ENCODE measurements around the gene RNF220. TPM values are rescaled to one million over a fixed set of nuclear protein-coding genes. Genes with fewer than 3 reads are reported as not detected.

RNF220 gene
- total and polyA plus RNA-seq, 10 donors = 59.0 to 126 (median 71.7) TPM

- peak; percentile 58 for DNase-seq
- Histone ChIP-seq H3K4me3 (no peak overlapping the region), H3K27me3 (replicated peaks in 1 of 7) (peaks cover 0 to 5% (median 0%) of the 10 kb centered on the region in 7 donors), H3K36me3 (peaks cover 0 to 60% (median 24%) of the 10 kb centered on the region in 6 donors), H3K4me1 (peaks cover 0 to 6% (median 0%) of the 10 kb centered on the region in 6 donors), H3K9me3 (no peaks in the 10 kb centered on the region), H3K27ac (no peak overlapping the region)
- WGBS, 5 donors = 91 to 96% (median 95%) methylated on average over 29 to 35 of the region's 35 CpGs
- intact Hi-C loops (cut with DNase I; ENCODE audit: low total_unique reads) = loop anchor here (10.0 kb wide), 1 partner anchor 270 kb away; no protein-coding TSS in a partner anchor
- TF ChIP-seq POLR2AphosphoS5 (IDR thresholded peaks at IDR 0.05) = no peak
- no peak for TF ChIP-seq CTCF (IDR thresholded peaks at IDR 0.05 in 8 of 11, conservative IDR thresholded peaks at IDR 0.05 in 3 of 11)
- TF ChIP-seq POLR2A (IDR thresholded peaks at IDR 0.05) = no peak
Observed at GRCh38 chr1:44654621-44655187, 249.6 kb downstream of the RNF220 start.

GRCh38 chr1:44655609-44656008 is 250.6 kb downstream of the RNF220 start:
- H3K4me3 ChIP-seq = no peak overlapping the region
- H3K9me3 ChIP-seq = no peaks in the 10 kb centered on the region
- H3K4me1 ChIP-seq = peaks cover 0 to 6% (median 0%) of the 10 kb centered on the region in 6 donors
- DNase-seq = peak; percentile 74
- 73 to 85% (median 85%) methylated on average over 5 of the region's 5 CpGs for WGBS, 5 donors
- intact Hi-C loops (cut with DNase I; ENCODE audit: low total_unique reads) = loop anchor here (10.0 kb wide), 1 partner anchor 271 kb away; no protein-coding TSS in a partner anchor
- H3K27me3 ChIP-seq (replicated peaks in 1 of 7) = peaks cover 0 to 5% (median 0%) of the 10 kb centered on the region in 7 donors
- no peak for TF ChIP-seq POLR2A (IDR thresholded peaks at IDR 0.05)
- peak in 10 of 11 experiments; percentile 27 to 69 (median 52) for TF ChIP-seq CTCF (IDR thresholded peaks at IDR 0.05 in 8 of 11, conservative IDR thresholded peaks at IDR 0.05 in 3 of 11)
- H3K36me3 ChIP-seq = peaks cover 0 to 51% (median 15%) of the 10 kb centered on the region in 6 donors
- no peak overlapping the region for H3K27ac ChIP-seq

GRCh38 chr1:44659566-44659965 is 254.5 kb downstream of the RNF220 start:
- H3K36me3 ChIP-seq = peaks cover 0 to 20% (median 3%) of the 10 kb centered on the region in 6 donors
- peaks cover 3 to 28% (median 16%) of the 10 kb centered on the region in 6 donors for H3K4me1 ChIP-seq
- no peaks in the 10 kb centered on the region for H3K9me3 ChIP-seq
- H3K27ac ChIP-seq = no peak overlapping the region
- DNase-seq = peak; percentile 47
- WGBS, 5 donors = 93 to 97% (median 96%) methylated on average over 4 of the region's 4 CpGs
- no peak for TF ChIP-seq POLR2A (IDR thresholded peaks at IDR 0.05)
- no peak for TF ChIP-seq POLR2AphosphoS5 (IDR thresholded peaks at IDR 0.05)
- no peak for TF ChIP-seq CTCF (IDR thresholded peaks at IDR 0.05 in 8 of 11, conservative IDR thresholded peaks at IDR 0.05 in 3 of 11)
- peaks cover 0 to 5% (median 0%) of the 10 kb centered on the region in 7 donors for H3K27me3 ChIP-seq (replicated peaks in 1 of 7)
- no peak overlapping the region for H3K4me3 ChIP-seq
- intact Hi-C loops (cut with DNase I; ENCODE audit: low total_unique reads) = loop anchor here (10.0 kb wide), 1 partner anchor 275 kb away; no protein-coding TSS in a partner anchor

GRCh38 chr1:44660176-44660575 is 255.1 kb downstream of the RNF220 start:
- peaks cover 0 to 5% (median 0%) of the 10 kb centered on the region in 7 donors for H3K27me3 ChIP-seq (replicated peaks in 1 of 7)
- no peak overlapping the region for H3K4me3 ChIP-seq
- no peak overlapping the region for H3K27ac ChIP-seq
- DNase-seq = peak; percentile 68
- H3K4me1 ChIP-seq = peaks cover 5 to 34% (median 21%) of the 10 kb centered on the region in 6 donors
- peaks cover 0 to 14% (median 0%) of the 10 kb centered on the region in 6 donors for H3K36me3 ChIP-seq
- 75 to 86% (median 77%) methylated on average over 5 to 9 of the region's 9 CpGs for WGBS, 5 donors
- no peak for TF ChIP-seq CTCF (IDR thresholded peaks at IDR 0.05 in 8 of 11, conservative IDR thresholded peaks at IDR 0.05 in 3 of 11)
- no peak for TF ChIP-seq POLR2AphosphoS5 (IDR thresholded peaks at IDR 0.05)
- TF ChIP-seq POLR2A (IDR thresholded peaks at IDR 0.05) = no peak
- intact Hi-C loops (cut with DNase I; ENCODE audit: low total_unique reads) = no loop called here
- H3K9me3 ChIP-seq = no peaks in the 10 kb centered on the region

Data from spleen (tissue), 11 donors.